Spleen (tissue), 11 donors: ENCODE measurements around the gene PRR23E. TPM values are rescaled to one million over a fixed set of nuclear protein-coding genes. Genes with fewer than 3 reads are reported as not detected.

Source experiments
- DNase-seq: peaks from one replicate; pipeline ENCODE4 v3.0.0-alpha.2; 2020
- H3K27ac ChIP-seq, 8 donors: fragments of 200-600 bp; sonication (generic) in 7 of 8; 1 replicate in 4 of 8; 2 replicates in 4 of 8; pipeline versions ENCODE4 v1.5.0 to v1.8.0; 2016 to 2021; ENCODE audit warnings: inconsistent platforms in 4 of 8, mild to moderate bottlenecking in 4 of 8, moderate library complexity in 1 of 8
- H3K27me3 ChIP-seq, 7 donors: fragments of 200-600 bp; sonication (generic) in 6 of 7; replicated peaks in 1 of 7; 1 replicate in 4 of 7; 2 replicates in 3 of 7; pipeline versions ENCODE4 v1.5.0 to v1.8.0; 2016 to 2021; ENCODE audit warnings: inconsistent platforms in 3 of 7, mild to moderate bottlenecking in 1 of 7
- H3K36me3 ChIP-seq, 6 donors: fragments of 200-600 bp; sonication (generic) in 5 of 6; 1 replicate in 4 of 6; 2 replicates in 2 of 6; pipeline versions ENCODE4 v1.5.0 to v1.8.0; 2016 to 2021; ENCODE audit warnings: inconsistent platforms in 2 of 6
- H3K4me1 ChIP-seq, 6 donors: fragments of 200-600 bp; sonication (generic) in 5 of 6; 1 replicate in 3 of 6; 2 replicates in 3 of 6; pipeline versions ENCODE4 v1.5.0 to v1.8.0; 2016 to 2021; ENCODE audit warnings: inconsistent platforms in 3 of 6
- H3K4me3 ChIP-seq, 8 donors: fragments of 200-600 bp; sonication (generic) in 7 of 8; 1 replicate in 4 of 8; 2 replicates in 4 of 8; pipeline versions ENCODE4 v1.5.0 to v1.8.0; 2016 to 2021; ENCODE audit warnings: inconsistent platforms in 4 of 8, mild to moderate bottlenecking in 4 of 8, moderate library complexity in 2 of 8
- H3K9me3 ChIP-seq, 8 donors: fragments of 200-600 bp; sonication (generic) in 7 of 8; 1 replicate in 4 of 8; 2 replicates in 4 of 8; pipeline versions ENCODE4 v1.5.0 to v1.8.0; 2016 to 2021; ENCODE audit warnings: inconsistent platforms in 4 of 8
- POLR2A ChIP-seq, 3 donors: fragments of 450-650 bp; IDR thresholded peaks; one replicate each; pipeline ENCODE4 v1.5.1; 2017; ENCODE audit warnings: antibody characterized with exemption in 3 of 3, mild to moderate bottlenecking in 1 of 3
- POLR2AphosphoS5 ChIP-seq, 3 donors: sonication (generic); formaldehyde crosslinking; IDR thresholded peaks; one replicate each; pipeline ENCODE4 v1.5.1; 2017; ENCODE audit warnings: antibody characterized with exemption in 3 of 3
- WGBS, 5 donors: extraction: QIAGEN DNeasy Blood & Tissue Kit in 3 of 5; methylation state at CpG; one replicate each; pipeline versions ENCODE4 v1.1.5 to v1.1.7; 2013 to 2018; 5-methylcytosine and 5-hydroxymethylcytosine counted together
- intact Hi-C: fragments of 100-400 bp; cut with DNase I; formaldehyde crosslinking; loops from one replicate; pipeline ENCODE4 v1.15.0; 2023; ENCODE audit warnings: low total_unique reads
- polyA plus RNA-seq, 3 donors: library from polyadenylated mRNA; stranded (reverse); fragments of 200-250 nt; gene quantifications; one replicate each; pipeline ENCODE4 v1.2.1, GENCODE V29; 2013
- total RNA-seq, 7 donors: library from RNA; depleted of rRNA in 3 of 7; stranded (reverse); fragments of >200 nt in 3 of 7; fragmentation: NEBNext Ultra II Directional in 4 of 7; extraction: Animal tissue kit (Norgen Biotek cat#: 25700) in 4 of 7; gene quantifications; one replicate each; pipeline versions ENCODE4 v1.1.0 to v1.2.1, GENCODE V29; 2016 to 2021
- TF ChIP-seq, protein P1 (sequence below), 11 experiments: fragments of 200-600 bp in 7 of 11; fragments of 450-650 bp in 4 of 11; sonication (generic) in 4 of 11; IDR thresholded peaks in 8 of 11; conservative IDR thresholded peaks in 3 of 11; 1 replicate in 7 of 11; 2 replicates in 4 of 11; pipeline versions ENCODE4 v1.4.0 to v1.8.0; 2016 to 2021; ENCODE audit warnings: antibody characterized with exemption in 11 of 11, inconsistent platforms in 4 of 11, mild to moderate bottlenecking in 1 of 11
- donor health status: healthy with polysubstance abuse.
- donor health status: DM: no; HTN: no; CAD: no; lungs with moderate emphysema.
- donor health status: DM: no; HTN: no; CAD: no.
- donor health status: Bipolar disorder and iron deficiency.
- donor health status: healthy.
- donor health status: DM: no; HTN: no; CAD: no.
- donor health status: DM: yes; HTN: yes; CAD: no.

Gene PRR23E
- total and polyA plus RNA-seq, 10 donors, result not detected

DNA sequence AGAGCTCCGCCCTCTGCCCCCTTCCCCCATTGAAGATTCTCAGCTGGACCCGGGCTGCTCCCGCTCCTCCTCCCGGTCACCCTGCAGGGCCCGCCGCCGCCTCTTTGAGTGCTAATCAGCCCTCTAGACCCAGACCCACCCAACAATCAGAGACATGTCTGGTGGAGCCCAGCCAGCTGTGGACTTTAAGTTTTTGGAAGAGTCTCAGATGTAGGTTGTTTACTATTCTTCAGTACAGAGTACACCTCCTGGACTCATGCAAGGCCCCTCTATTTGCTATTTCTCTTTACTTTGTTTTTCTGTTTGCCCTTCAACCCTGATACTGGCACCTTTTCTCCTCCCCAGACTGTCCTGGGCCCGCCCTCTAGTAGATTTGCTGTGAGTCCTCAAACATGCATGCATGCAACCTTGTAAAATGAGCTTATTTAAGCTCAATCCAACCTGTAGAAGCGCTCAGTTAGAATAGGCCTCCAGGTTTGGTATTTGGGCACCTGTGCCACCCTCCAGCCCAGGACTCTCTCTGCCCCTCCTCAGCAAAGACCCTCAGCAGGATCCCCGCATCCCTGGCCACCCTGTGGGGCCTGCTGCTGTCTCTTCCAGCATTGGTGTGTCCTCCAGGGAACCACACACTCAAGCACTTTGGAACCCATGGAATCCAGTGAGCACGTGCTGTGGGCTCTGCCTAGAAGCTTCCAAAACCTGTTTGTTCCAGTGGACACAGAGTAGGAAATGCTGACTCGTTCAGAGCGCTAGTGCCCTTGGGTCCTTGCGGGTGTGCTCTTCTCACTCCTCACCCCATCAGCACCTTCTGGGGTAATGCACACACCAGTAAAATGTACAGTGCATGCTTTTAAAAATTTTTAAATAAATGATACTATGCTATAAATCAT lies 4.6 kb downstream of the PRR23E start:
- 60 to 71% (median 64%) methylated on average over 13 to 14 of the region's 14 CpGs for WGBS, 5 donors
- intact Hi-C loops, result no loop called here
- Histone ChIP-seq H3K36me3 (no peaks in the 10 kb centered on the region), H3K27ac (no peak overlapping the region), H3K9me3 (peaks cover 0 to 17% (median 7%) of the 10 kb centered on the region in 8 donors), H3K27me3 (peaks cover 0 to 24% (median 0%) of the 10 kb centered on the region in 7 donors), H3K4me1 (no peaks in the 10 kb centered on the region), H3K4me3 (no peak overlapping the region)
- TF ChIP-seq POLR2A (IDR thresholded peaks at IDR 0.05) (no peak), POLR2AphosphoS5 (IDR thresholded peaks at IDR 0.05) (no peak)
- TF ChIP-seq, protein P1, sequence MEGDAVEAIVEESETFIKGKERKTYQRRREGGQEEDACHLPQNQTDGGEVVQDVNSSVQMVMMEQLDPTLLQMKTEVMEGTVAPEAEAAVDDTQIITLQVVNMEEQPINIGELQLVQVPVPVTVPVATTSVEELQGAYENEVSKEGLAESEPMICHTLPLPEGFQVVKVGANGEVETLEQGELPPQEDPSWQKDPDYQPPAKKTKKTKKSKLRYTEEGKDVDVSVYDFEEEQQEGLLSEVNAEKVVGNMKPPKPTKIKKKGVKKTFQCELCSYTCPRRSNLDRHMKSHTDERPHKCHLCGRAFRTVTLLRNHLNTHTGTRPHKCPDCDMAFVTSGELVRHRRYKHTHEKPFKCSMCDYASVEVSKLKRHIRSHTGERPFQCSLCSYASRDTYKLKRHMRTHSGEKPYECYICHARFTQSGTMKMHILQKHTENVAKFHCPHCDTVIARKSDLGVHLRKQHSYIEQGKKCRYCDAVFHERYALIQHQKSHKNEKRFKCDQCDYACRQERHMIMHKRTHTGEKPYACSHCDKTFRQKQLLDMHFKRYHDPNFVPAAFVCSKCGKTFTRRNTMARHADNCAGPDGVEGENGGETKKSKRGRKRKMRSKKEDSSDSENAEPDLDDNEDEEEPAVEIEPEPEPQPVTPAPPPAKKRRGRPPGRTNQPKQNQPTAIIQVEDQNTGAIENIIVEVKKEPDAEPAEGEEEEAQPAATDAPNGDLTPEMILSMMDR (IDR thresholded peaks at IDR 0.05 in 8 of 11, conservative IDR thresholded peaks at IDR 0.05 in 3 of 11), result no peak
- DNase-seq, result peak; percentile 61

DNA sequence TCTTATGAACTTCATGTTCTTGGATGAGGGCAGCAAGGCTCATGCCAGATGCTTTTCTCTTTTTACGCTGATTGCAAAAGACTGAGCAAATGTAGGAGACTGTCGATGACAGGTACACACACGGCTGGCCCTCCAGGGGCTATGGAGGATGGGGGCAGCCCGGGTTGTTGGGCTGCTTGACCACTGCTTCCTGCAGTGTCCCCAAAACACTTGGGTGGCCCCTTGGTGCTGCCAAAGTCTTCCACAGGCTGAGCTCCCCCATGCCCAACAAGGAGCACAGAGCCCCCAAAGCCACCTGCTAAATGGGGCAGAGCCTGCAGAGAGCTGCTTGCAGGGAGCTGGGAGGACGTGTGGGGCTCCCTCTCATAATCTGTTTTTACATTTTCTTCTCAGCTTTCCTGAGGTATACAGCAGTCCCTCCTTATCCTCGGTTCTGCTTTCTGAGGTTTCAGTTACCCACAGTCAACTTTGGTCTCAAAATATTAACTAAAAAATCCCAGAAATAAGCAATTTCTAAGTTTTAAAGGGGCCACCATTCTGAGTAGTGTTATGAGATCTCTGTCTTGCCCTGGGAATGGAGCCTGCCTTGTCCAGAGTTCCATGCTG lies 7.3 kb downstream of the PRR23E start:
- peaks cover 0 to 24% (median 0%) of the 10 kb centered on the region in 7 donors for H3K27me3 ChIP-seq
- peaks cover 0 to 13% (median 0%) of the 10 kb centered on the region in 8 donors for H3K9me3 ChIP-seq
- no peak for TF ChIP-seq POLR2A (IDR thresholded peaks at IDR 0.05)
- no peak for TF ChIP-seq POLR2AphosphoS5 (IDR thresholded peaks at IDR 0.05)
- TF ChIP-seq, protein P1 (IDR thresholded peaks at IDR 0.05 in 8 of 11, conservative IDR thresholded peaks at IDR 0.05 in 3 of 11), result no peak
- H3K4me1 ChIP-seq, result no peaks in the 10 kb centered on the region
- H3K36me3 ChIP-seq, result no peaks in the 10 kb centered on the region
- intact Hi-C loops, result no loop called here
- H3K27ac ChIP-seq, result no peak overlapping the region
- no peak overlapping the region for H3K4me3 ChIP-seq
- WGBS, 5 donors, result 68 to 73% (median 69%) methylated on average over 5 to 6 of the region's 6 CpGs
- DNase-seq, result no peak

DNA sequence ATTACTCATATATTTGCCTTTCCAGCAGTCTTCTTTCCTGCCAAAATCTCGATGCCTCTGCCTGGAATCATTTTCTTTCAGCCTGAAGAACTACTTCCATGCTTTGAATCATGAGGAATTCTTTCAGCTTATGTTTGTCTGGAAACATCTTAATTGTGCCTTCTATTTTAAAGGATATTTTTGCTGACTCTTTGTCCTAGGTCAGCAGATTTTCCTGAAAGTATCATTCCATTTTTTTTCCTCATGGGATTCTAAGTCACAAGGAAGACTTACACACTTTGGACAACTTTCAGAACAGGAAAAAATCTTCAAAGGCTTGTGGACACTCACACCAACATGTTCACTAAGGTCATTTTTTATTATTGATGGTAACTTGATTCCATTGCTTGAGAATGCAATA lies 10.1 kb downstream of the PRR23E start:
- H3K27ac ChIP-seq, result no peak overlapping the region
- peaks cover 0 to 13% (median 0%) of the 10 kb centered on the region in 8 donors for H3K9me3 ChIP-seq
- TF ChIP-seq, protein P1 (IDR thresholded peaks at IDR 0.05 in 8 of 11, conservative IDR thresholded peaks at IDR 0.05 in 3 of 11), result no peak
- no peak for TF ChIP-seq POLR2A (IDR thresholded peaks at IDR 0.05)
- TF ChIP-seq POLR2AphosphoS5 (IDR thresholded peaks at IDR 0.05), result no peak
- H3K4me3 ChIP-seq, result no peak overlapping the region
- WGBS, 5 donors, result 29 to 47% (median 43%) methylated on average over 1 of the region's 1 CpG
- intact Hi-C loops, result no loop called here
- H3K36me3 ChIP-seq, result no peaks in the 10 kb centered on the region
- H3K4me1 ChIP-seq, result peaks cover 0 to 12% (median 3%) of the 10 kb centered on the region in 6 donors
- peaks cover 0 to 14% (median 0%) of the 10 kb centered on the region in 7 donors for H3K27me3 ChIP-seq
- no peak for DNase-seq
